Neural cell (in vitro differentiated cells): Measurements from ENCODE around the gene RGS13. TPM values are rescaled to one million over a fixed set of nuclear protein-coding genes. Genes with fewer than 3 reads are reported as not detected.

Experiments
- H2AFZ ChIP-seq: fragments of 200-600, 300-800 bp; sonication (generic), shearing (Covaris generic); 2 replicates; pipeline ENCODE4 v1.6.0; 2014; ENCODE audit warnings: low read depth, mild to moderate bottlenecking, antibody characterized with exemption, low read length, moderate library complexity
- H3F3A ChIP-seq: fragments of 200-600 bp; shearing (Covaris generic); 2 replicates; pipeline ENCODE4 v1.6.1; 2016; ENCODE audit warnings: mild to moderate bottlenecking, moderate library complexity, mixed read lengths, antibody characterized with exemption, low read length; ENCODE audit not compliant: insufficient read depth, poor library complexity, severe bottlenecking
- H3K27ac ChIP-seq: fragments of 200-600, 300-800 bp; sonication (generic), shearing (Covaris generic); 2 replicates; pipeline ENCODE4 v1.5.1; 2014; ENCODE audit warnings: mild to moderate bottlenecking, low read length, moderate library complexity
- H3K27me3 ChIP-seq: fragments of 300-800, 200-600 bp; sonication (generic), shearing (Covaris generic); 2 replicates; pipeline ENCODE4 v1.6.0; 2014; ENCODE audit warnings: mild to moderate bottlenecking, low read depth, low read length, moderate library complexity; ENCODE audit not compliant: insufficient read depth
- H3K36me3 ChIP-seq: fragments of 300-800, 200-600 bp; sonication (generic), shearing (Covaris generic); 2 replicates; pipeline ENCODE4 v1.5.1; 2014; ENCODE audit warnings: mild to moderate bottlenecking, antibody characterized with exemption, low read length, moderate library complexity; ENCODE audit not compliant: insufficient read depth
- H3K4me2 ChIP-seq: fragments of 300-800, 200-600 bp; sonication (generic), shearing (Covaris generic); 2 replicates; pipeline ENCODE4 v1.6.0; 2014; ENCODE audit warnings: mild to moderate bottlenecking, low read length
- H3K4me3 ChIP-seq: fragments of 300-800, 200-600 bp; sonication (generic), shearing (Covaris generic); 2 replicates; pipeline ENCODE4 v1.5.1; 2014; ENCODE audit warnings: mild to moderate bottlenecking, low read length, moderate library complexity
- H3K79me2 ChIP-seq: fragments of 200-600 bp; shearing (Covaris generic); replicated peaks from 2 replicates; pipeline ENCODE4 v1.6.0; 2014; ENCODE audit warnings: mild to moderate bottlenecking, low read length, moderate library complexity; ENCODE audit not compliant: insufficient read depth
- H3K9ac ChIP-seq: fragments of 300-800, 200-600 bp; sonication (generic), shearing (Covaris generic); 2 replicates; pipeline ENCODE4 v1.6.1; 2016; ENCODE audit warnings: mild to moderate bottlenecking, low read length, mixed read lengths
- H3K9me2 ChIP-seq: fragments of 200-600 bp; shearing (Covaris generic); 2 replicates; pipeline ENCODE4 v1.6.1; 2016; ENCODE audit warnings: mild to moderate bottlenecking, low read length, mixed read lengths; ENCODE audit not compliant: insufficient read depth
- H3K9me3 ChIP-seq: fragments of 200-600, 300-800 bp; sonication (generic), shearing (Covaris generic); 2 replicates; pipeline ENCODE4 v1.6.1; 2016; ENCODE audit warnings: mild to moderate bottlenecking, mixed run types, low read length, moderate library complexity, mixed read lengths
- H4K20me1 ChIP-seq: fragments of 200-600 bp; shearing (Covaris generic); 2 replicates; pipeline ENCODE4 v1.6.1; 2016; ENCODE audit warnings: mild to moderate bottlenecking, mixed run types; ENCODE audit not compliant: insufficient read depth
- CTCF ChIP-seq: fragments of 450-650 bp; IDR thresholded peaks from 2 replicates; pipeline ENCODE4 v1.5.1; 2014; ENCODE audit warnings: antibody characterized with exemption, mild to moderate bottlenecking, moderate library complexity; ENCODE audit not compliant: poor library complexity, severe bottlenecking
- EP300 ChIP-seq: fragments of 450-650 bp; conservative IDR thresholded peaks from 2 replicates; pipeline ENCODE4 v1.6.1; 2014; ENCODE audit warnings: antibody characterized with exemption, mild to moderate bottlenecking, moderate library complexity; ENCODE audit not compliant: poor library complexity, severe bottlenecking
- EZH2 ChIP-seq: fragments of 200-600, 300-800 bp; shearing (Covaris generic), sonication (generic); IDR thresholded peaks from 2 replicates; pipeline ENCODE4 v1.6.1; 2014; ENCODE audit warnings: antibody characterized with exemption, low read length, borderline replicate concordance, mild to moderate bottlenecking; ENCODE audit not compliant: insufficient read depth, poor library complexity, severe bottlenecking
- MXI1 ChIP-seq: fragments of 450-650 bp; conservative IDR thresholded peaks from 2 replicates; pipeline ENCODE4 v1.6.1; 2014; ENCODE audit warnings: antibody characterized with exemption, mild to moderate bottlenecking; ENCODE audit not compliant: poor library complexity, severe bottlenecking
- POLR2AphosphoS5 ChIP-seq: IDR thresholded peaks from 2 replicates; pipeline ENCODE4 v1.6.1; 2012
- RAD21 ChIP-seq: fragments of 450-650 bp; conservative IDR thresholded peaks from 2 replicates; pipeline ENCODE4 v1.6.1; 2014; ENCODE audit warnings: antibody characterized with exemption, mild to moderate bottlenecking, moderate library complexity
- SMC3 ChIP-seq: fragments of 450-650 bp; conservative IDR thresholded peaks from 2 replicates; pipeline ENCODE4 v1.6.1; 2014; ENCODE audit warnings: antibody characterized with exemption, mild to moderate bottlenecking, moderate library complexity; ENCODE audit not compliant: poor library complexity
- TAF1 ChIP-seq: IDR thresholded peaks from 2 replicates; pipeline ENCODE4 v1.6.1; 2012; ENCODE audit warnings: low read depth
- polyA plus RNA-seq: library from polyadenylated mRNA; depleted of rRNA; stranded (reverse); fragments of >200 nt; gene quantifications from 2 replicates; pipeline ENCODE4 v1.2.3, GENCODE V29; 2014
- TF ChIP-seq, protein P1 (sequence below): IDR thresholded peaks from 2 replicates; pipeline ENCODE4 v1.6.1; 2012; ENCODE audit warnings: borderline replicate concordance

Gene RGS13
- polyA plus RNA-seq, 1 donor from 2014 or later = not detected

- H3K79me2 ChIP-seq = no peaks in the 10 kb centered on the region
- H3K4me3 ChIP-seq = no peak overlapping the region
- H3F3A ChIP-seq = no peaks in the 10 kb centered on the region
- no peaks in the 10 kb centered on the region for H3K36me3 ChIP-seq
- no peaks in the 10 kb centered on the region for H3K27me3 ChIP-seq
- no peaks in the 10 kb centered on the region for H4K20me1 ChIP-seq
- no peak overlapping the region for H3K27ac ChIP-seq
- no peak overlapping the region for H3K4me2 ChIP-seq
- no peak overlapping the region for H2AFZ ChIP-seq
- H3K9ac ChIP-seq = no peak overlapping the region
- no peaks in the 10 kb centered on the region for H3K9me2 ChIP-seq
- H3K9me3 ChIP-seq = no peaks in the 10 kb centered on the region
- TF ChIP-seq TAF1 (no peak), EP300 (no peak), RAD21 (no peak), CTCF (no peak), EZH2 (no peak), SMC3 (no peak), MXI1 (no peak), POLR2AphosphoS5 (no peak)
- TF ChIP-seq, protein P1, sequence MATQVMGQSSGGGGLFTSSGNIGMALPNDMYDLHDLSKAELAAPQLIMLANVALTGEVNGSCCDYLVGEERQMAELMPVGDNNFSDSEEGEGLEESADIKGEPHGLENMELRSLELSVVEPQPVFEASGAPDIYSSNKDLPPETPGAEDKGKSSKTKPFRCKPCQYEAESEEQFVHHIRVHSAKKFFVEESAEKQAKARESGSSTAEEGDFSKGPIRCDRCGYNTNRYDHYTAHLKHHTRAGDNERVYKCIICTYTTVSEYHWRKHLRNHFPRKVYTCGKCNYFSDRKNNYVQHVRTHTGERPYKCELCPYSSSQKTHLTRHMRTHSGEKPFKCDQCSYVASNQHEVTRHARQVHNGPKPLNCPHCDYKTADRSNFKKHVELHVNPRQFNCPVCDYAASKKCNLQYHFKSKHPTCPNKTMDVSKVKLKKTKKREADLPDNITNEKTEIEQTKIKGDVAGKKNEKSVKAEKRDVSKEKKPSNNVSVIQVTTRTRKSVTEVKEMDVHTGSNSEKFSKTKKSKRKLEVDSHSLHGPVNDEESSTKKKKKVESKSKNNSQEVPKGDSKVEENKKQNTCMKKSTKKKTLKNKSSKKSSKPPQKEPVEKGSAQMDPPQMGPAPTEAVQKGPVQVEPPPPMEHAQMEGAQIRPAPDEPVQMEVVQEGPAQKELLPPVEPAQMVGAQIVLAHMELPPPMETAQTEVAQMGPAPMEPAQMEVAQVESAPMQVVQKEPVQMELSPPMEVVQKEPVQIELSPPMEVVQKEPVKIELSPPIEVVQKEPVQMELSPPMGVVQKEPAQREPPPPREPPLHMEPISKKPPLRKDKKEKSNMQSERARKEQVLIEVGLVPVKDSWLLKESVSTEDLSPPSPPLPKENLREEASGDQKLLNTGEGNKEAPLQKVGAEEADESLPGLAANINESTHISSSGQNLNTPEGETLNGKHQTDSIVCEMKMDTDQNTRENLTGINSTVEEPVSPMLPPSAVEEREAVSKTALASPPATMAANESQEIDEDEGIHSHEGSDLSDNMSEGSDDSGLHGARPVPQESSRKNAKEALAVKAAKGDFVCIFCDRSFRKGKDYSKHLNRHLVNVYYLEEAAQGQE = no peak
These were observed 43.4 kb upstream of the RGS13 start for GRCh38 chr1:192592517-192592916.

GRCh38 chr1:192592981-192593708 lies 42.8 kb upstream of the RGS13 start:
- H3F3A ChIP-seq = no peaks in the 10 kb centered on the region
- TF ChIP-seq RAD21 (no peak), SMC3 (no peak)

More at GRCh38 chr1:192592981-192593708, 42.8 kb upstream of the RGS13 start:
- Histone ChIP-seq H3K36me3 (no peaks in the 10 kb centered on the region), H3K9me3 (no peaks in the 10 kb centered on the region), H3K9ac (no peak overlapping the region), H3K4me2 (no peak overlapping the region), H3K79me2 (no peaks in the 10 kb centered on the region), H2AFZ (no peak overlapping the region), H3K27me3 (no peaks in the 10 kb centered on the region), H3K4me3 (no peak overlapping the region), H3K27ac (no peak overlapping the region), H3K9me2 (no peaks in the 10 kb centered on the region), H4K20me1 (no peaks in the 10 kb centered on the region)
